ENCODE results near the gene KMT5C. TPM values are rescaled to one million over a fixed set of nuclear protein-coding genes. Genes with fewer than 3 reads are reported as not detected.

The KMT5C gene
- total RNA-seq, 4 donors from 2014 or later: 5.0 to 8.7 (median 8.1) TPM

DNA sequence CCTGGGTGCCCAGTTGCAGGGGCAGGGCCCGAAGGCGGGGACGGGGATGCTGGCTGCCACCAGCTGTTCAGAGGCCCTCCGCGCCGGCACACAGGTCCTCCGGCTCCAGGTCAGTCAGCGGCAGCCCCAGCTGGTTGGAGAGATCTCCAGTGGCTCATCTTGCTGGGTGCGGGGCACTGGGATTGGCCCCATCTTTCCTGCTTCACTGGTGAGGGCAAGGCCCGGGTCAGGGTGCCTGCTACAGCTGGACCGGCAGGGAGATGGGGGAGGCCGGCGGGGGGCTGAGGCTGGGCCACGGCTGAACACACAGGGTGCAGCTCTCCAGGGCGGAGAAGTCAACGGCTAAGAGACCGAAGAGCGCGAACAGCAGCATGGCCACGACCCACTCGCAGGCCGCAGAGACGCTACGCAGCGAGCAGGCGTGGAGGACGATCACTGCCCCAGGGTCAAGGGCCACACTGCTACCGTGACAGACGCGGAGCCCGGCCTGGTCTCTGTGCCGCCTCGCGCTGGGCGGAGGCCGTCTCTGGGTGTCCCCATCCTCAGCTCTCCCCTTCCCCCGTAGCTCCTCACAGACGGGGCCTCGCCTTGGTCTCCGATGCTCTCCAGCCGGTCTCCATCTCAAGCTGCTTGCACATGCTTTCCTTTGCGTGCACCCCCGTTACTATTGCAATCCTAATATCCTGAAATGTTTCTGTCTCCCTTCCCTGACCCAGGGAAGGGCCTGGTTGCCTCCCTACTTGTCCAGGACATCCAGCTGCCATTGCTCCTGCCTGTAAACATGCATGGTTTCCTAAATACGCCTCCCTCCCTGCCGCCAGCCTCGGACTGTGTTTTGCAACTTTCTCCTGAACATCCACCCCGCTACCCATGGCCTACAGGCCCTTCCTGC is 26.8 kb upstream of the KMT5C start:
- Histone ChIP-seq H3K36me3 (peaks cover 0 to 20% (median 13%) of the 10 kb centered on the region in 4 donors), H3K9me3 (no peaks in the 10 kb centered on the region), H3K4me1 (no peaks in the 10 kb centered on the region), H3K27ac (replicated peaks in 1 of 4) (no peak overlapping the region), H3K27me3 (peaks cover 0 to 12% (median 0%) of the 10 kb centered on the region in 4 donors), H3K4me3 (no peak overlapping the region)
- intact Hi-C loops (cut with DNase I): no loop called here
- no peak for TF ChIP-seq POLR2A (IDR thresholded peaks at IDR 0.05; ENCODE audit: low read depth)
- TF ChIP-seq, protein P1, sequence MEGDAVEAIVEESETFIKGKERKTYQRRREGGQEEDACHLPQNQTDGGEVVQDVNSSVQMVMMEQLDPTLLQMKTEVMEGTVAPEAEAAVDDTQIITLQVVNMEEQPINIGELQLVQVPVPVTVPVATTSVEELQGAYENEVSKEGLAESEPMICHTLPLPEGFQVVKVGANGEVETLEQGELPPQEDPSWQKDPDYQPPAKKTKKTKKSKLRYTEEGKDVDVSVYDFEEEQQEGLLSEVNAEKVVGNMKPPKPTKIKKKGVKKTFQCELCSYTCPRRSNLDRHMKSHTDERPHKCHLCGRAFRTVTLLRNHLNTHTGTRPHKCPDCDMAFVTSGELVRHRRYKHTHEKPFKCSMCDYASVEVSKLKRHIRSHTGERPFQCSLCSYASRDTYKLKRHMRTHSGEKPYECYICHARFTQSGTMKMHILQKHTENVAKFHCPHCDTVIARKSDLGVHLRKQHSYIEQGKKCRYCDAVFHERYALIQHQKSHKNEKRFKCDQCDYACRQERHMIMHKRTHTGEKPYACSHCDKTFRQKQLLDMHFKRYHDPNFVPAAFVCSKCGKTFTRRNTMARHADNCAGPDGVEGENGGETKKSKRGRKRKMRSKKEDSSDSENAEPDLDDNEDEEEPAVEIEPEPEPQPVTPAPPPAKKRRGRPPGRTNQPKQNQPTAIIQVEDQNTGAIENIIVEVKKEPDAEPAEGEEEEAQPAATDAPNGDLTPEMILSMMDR (IDR thresholded peaks at IDR 0.05): no peak
- no peak for TF ChIP-seq EP300 (IDR thresholded peaks at IDR 0.05)
- no peak for TF ChIP-seq POLR2AphosphoS5 (IDR thresholded peaks at IDR 0.05)
- no peak for DNase-seq (ENCODE audit: extremely low spot score)
- 74% methylated on average over 41 of the region's 47 CpGs for WGBS

DNA sequence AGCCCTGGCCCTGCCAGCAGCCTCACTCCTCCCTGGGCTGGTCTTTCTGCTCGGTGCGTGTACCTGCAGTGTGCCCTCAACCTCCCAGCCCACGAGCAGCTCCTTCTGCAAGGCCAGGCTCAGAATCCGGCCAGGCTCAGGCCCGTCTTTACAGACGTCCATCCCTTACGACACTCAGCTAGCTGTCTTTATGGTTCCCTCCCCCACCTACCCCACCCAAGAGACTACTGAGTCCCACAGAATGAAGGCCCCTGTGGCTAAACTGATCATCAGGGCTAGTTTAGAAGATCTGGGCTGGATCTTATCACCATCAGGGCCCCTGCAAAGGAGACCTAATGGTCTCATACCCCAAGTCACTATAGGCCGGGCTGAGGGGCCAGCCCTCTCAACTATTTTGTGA is 25.3 kb upstream of the KMT5C start:
- DNase-seq (ENCODE audit: extremely low spot score): no peak
- H3K36me3 ChIP-seq: peaks cover 0 to 8% (median 6%) of the 10 kb centered on the region in 4 donors
- H3K27ac ChIP-seq (replicated peaks in 1 of 4): no peak overlapping the region
- TF ChIP-seq EP300 (IDR thresholded peaks at IDR 0.05) (no peak), POLR2A (IDR thresholded peaks at IDR 0.05; ENCODE audit: low read depth) (no peak), POLR2AphosphoS5 (IDR thresholded peaks at IDR 0.05) (no peak)
- TF ChIP-seq, protein P1 (IDR thresholded peaks at IDR 0.05): no peak
- H3K9me3 ChIP-seq: no peaks in the 10 kb centered on the region
- intact Hi-C loops (cut with DNase I): no loop called here
- H3K4me3 ChIP-seq: no peak overlapping the region
- peaks cover 0 to 12% (median 0%) of the 10 kb centered on the region in 4 donors for H3K27me3 ChIP-seq
- WGBS: 87% methylated on average over 8 of the region's 8 CpGs
- no peaks in the 10 kb centered on the region for H3K4me1 ChIP-seq

DNA sequence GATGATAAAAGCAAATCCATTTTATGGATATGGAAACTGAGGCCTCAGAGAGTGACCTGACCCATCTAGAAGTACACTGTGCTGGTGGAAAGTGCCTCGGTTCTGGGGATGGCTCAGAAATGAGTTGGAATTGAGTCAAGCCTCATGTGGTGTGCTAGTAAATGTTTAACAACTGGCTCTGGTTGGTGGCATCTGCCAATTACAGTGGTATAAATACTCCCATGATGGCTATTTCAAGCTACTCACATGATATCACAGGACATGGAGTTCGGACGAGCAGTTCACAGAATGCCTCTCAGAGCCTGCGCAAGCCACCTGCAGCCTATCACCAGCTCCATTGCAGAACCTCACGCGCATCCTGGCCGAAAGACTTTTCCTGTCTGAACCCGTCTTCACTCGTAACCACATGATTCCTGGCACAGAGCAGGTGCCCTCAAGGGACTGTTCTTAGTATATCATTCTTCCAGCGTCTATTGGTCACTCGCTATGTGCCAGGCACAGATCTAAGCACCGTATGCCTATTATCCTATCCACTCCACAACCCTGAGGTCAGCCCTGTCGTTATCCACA is 23.6 kb upstream of the KMT5C start:
- Histone ChIP-seq H3K9me3 (no peaks in the 10 kb centered on the region), H3K4me1 (peaks cover 0 to 5% (median 0%) of the 10 kb centered on the region in 4 donors), H3K36me3 (no peaks in the 10 kb centered on the region), H3K27me3 (peaks cover 0 to 28% (median 2%) of the 10 kb centered on the region in 4 donors), H3K4me3 (no peak overlapping the region), H3K27ac (replicated peaks in 1 of 4) (no peak overlapping the region)
- intact Hi-C loops (cut with DNase I): no loop called here
- WGBS: 86% methylated on average over 13 of the region's 13 CpGs
- TF ChIP-seq POLR2AphosphoS5 (IDR thresholded peaks at IDR 0.05): no peak
- TF ChIP-seq EP300 (IDR thresholded peaks at IDR 0.05): no peak
- TF ChIP-seq, protein P1 (IDR thresholded peaks at IDR 0.05): no peak
- TF ChIP-seq POLR2A (IDR thresholded peaks at IDR 0.05; ENCODE audit: low read depth): no peak
- DNase-seq (ENCODE audit: extremely low spot score): no peak

DNA sequence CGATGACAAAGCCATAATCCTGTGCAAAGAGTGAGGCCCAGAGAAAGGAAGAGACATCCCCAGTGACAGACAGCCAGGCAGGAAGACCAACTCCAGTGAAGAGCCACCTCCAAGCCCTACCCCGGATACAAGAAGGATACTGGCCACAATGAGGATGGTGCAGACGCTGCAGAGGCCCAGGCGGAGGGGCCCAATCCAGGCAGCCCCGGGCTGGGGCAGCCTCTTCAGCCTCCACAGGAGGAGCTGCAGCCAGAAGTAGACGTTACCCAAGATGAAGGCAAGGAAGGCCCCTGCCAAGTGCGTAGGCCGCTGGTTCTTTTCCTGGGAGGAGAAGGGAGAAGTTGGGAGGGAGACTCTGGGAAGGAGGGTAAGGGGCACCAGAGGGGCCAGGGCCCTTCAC is 23.0 kb upstream of the KMT5C start:
- Histone ChIP-seq H3K27me3 (peaks cover 0 to 32% (median 2%) of the 10 kb centered on the region in 4 donors), H3K9me3 (no peaks in the 10 kb centered on the region), H3K4me1 (peaks cover 0 to 5% (median 0%) of the 10 kb centered on the region in 4 donors), H3K27ac (replicated peaks in 1 of 4) (no peak overlapping the region), H3K4me3 (no peak overlapping the region), H3K36me3 (no peaks in the 10 kb centered on the region)
- WGBS: 79% methylated on average over 8 of the region's 8 CpGs
- TF ChIP-seq EP300 (IDR thresholded peaks at IDR 0.05) (no peak), POLR2A (IDR thresholded peaks at IDR 0.05; ENCODE audit: low read depth) (no peak), POLR2AphosphoS5 (IDR thresholded peaks at IDR 0.05) (no peak)
- TF ChIP-seq, protein P1 (IDR thresholded peaks at IDR 0.05): no peak
- DNase-seq (ENCODE audit: extremely low spot score): no peak
- intact Hi-C loops (cut with DNase I): no loop called here

Data from esophagus muscularis mucosa (tissue), 4 donors.